Measurements from ENCODE around the gene SIGMAR1.

The SIGMAR1 gene

GRCh38 chr9:34655394-34655793, 17.8 kb upstream of the SIGMAR1 start:
- no peak overlapping the region for H3K4me3 ChIP-seq (ENCODE audit: low read length)
- no peak for TF ChIP-seq CTCF (conservative IDR thresholded peaks at IDR 0.05; ENCODE audit: low read depth, low read length)
- DNase-seq (ENCODE audit: low read depth): no peak

GRCh38 chr9:34654323-34655051, 16.9 kb upstream of the SIGMAR1 start:
- no peak for DNase-seq (ENCODE audit: low read depth)
- no peak overlapping the region for H3K4me3 ChIP-seq (ENCODE audit: low read length)
- TF ChIP-seq CTCF (conservative IDR thresholded peaks at IDR 0.05; ENCODE audit: low read depth, low read length): no peak

- no peak for TF ChIP-seq CTCF (conservative IDR thresholded peaks at IDR 0.05; ENCODE audit: low read depth, low read length)
- no peak overlapping the region for H3K4me3 ChIP-seq (ENCODE audit: low read length)
- no peak for DNase-seq (ENCODE audit: low read depth)
These were observed 15.8 kb upstream of the SIGMAR1 start for GRCh38 chr9:34653151-34654072.

- TF ChIP-seq CTCF (conservative IDR thresholded peaks at IDR 0.05; ENCODE audit: low read depth, low read length): no peak
- peak overlapping the region; percentile 32 for H3K4me3 ChIP-seq (ENCODE audit: low read length)
- DNase-seq (ENCODE audit: low read depth): no peak
These were observed 15.0 kb upstream of the SIGMAR1 start for GRCh38 chr9:34652602-34653000.

- H3K4me3 ChIP-seq (ENCODE audit: low read length): peak within 1 kb of the TSS; percentile 32
- no peak for TF ChIP-seq CTCF (conservative IDR thresholded peaks at IDR 0.05; ENCODE audit: low read depth, low read length)
- DNase-seq (ENCODE audit: low read depth): no peak
These were observed 14.5 kb upstream of the SIGMAR1 start, which contains the start of gene IL11RA for GRCh38 chr9:34651876-34652601. Gene IL11RA (plus strand): TSS chr9:34652185. CDS start chr9:34655218, 3,033 bp downstream.

GRCh38 chr9:34651321-34651720, 13.7 kb upstream of the SIGMAR1 start:
- H3K4me3 ChIP-seq (ENCODE audit: low read length): no peak overlapping the region
- DNase-seq (ENCODE audit: low read depth): no peak
- TF ChIP-seq CTCF (conservative IDR thresholded peaks at IDR 0.05; ENCODE audit: low read depth, low read length): no peak

Measured in retinal pigment epithelial cell (primary cell).